Liver (tissue), 9 donors: ENCODE measurements around the gene NFAT5. TPM values are rescaled to one million over a fixed set of nuclear protein-coding genes. Genes with fewer than 3 reads are reported as not detected.

Source experiments
- DNase-seq: peaks from one replicate; pipeline ENCODE4 v3.0.0-alpha.2; 2017; ENCODE audit warnings: low spot score
- H3K27ac ChIP-seq, 2 donors: one replicate each; pipeline ENCODE4 v1.7.0; 2013; ENCODE audit warnings: inconsistent platforms in 2 of 2, low read length in 2 of 2, control low read depth in 1 of 2, low read depth in 1 of 2, mild to moderate bottlenecking in 1 of 2
- H3K27me3 ChIP-seq, 4 donors: one replicate each; pipeline versions ENCODE4 v1.6.1 to v1.7.0; 2013; ENCODE audit warnings: low read length in 3 of 4, inconsistent platforms in 1 of 4, mild to moderate bottlenecking in 1 of 4, moderate library complexity in 1 of 4; ENCODE audit not compliant: control insufficient read depth in 4 of 4, insufficient read depth in 4 of 4
- H3K36me3 ChIP-seq, 4 donors: one replicate each; pipeline versions ENCODE4 v1.6.1 to v1.7.0; 2013; ENCODE audit warnings: low read length in 3 of 4, mild to moderate bottlenecking in 3 of 4, low read depth in 1 of 4, moderate library complexity in 1 of 4; ENCODE audit not compliant: control insufficient read depth in 4 of 4, insufficient read depth in 3 of 4
- H3K4me1 ChIP-seq, 4 donors: one replicate each; pipeline versions ENCODE4 v1.6.1 to v1.7.0; 2013; ENCODE audit warnings: low read length in 3 of 4, mild to moderate bottlenecking in 3 of 4, moderate library complexity in 1 of 4; ENCODE audit not compliant: control insufficient read depth in 4 of 4, insufficient read depth in 4 of 4
- H3K4me3 ChIP-seq, 3 donors: one replicate each; pipeline versions ENCODE4 v1.6.1 to v1.7.0; 2013; ENCODE audit warnings: low read length in 3 of 3, control low read depth in 1 of 3, low read depth in 1 of 3, mild to moderate bottlenecking in 1 of 3
- H3K9ac ChIP-seq, 2 donors: one replicate each; pipeline ENCODE4 v1.7.0; 2013; ENCODE audit warnings: low read length in 2 of 2, mild to moderate bottlenecking in 2 of 2, moderate library complexity in 2 of 2, control low read depth in 1 of 2, low read depth in 1 of 2
- H3K9me3 ChIP-seq, 4 donors: one replicate each; pipeline versions ENCODE4 v1.6.1 to v1.7.0; 2013; ENCODE audit warnings: low read length in 3 of 4; ENCODE audit not compliant: control insufficient read depth in 4 of 4
- FOXA1 ChIP-seq: IDR thresholded peaks from 2 replicates; pipeline ENCODE4 v1.6.1; 2016; ENCODE audit warnings: antibody characterized with exemption
- FOXA2 ChIP-seq: IDR thresholded peaks from 2 replicates; pipeline ENCODE4 v1.6.1; 2016; ENCODE audit warnings: antibody characterized with exemption
- GABPA ChIP-seq, 2 donors: IDR thresholded peaks in 1 of 2; conservative IDR thresholded peaks in 1 of 2; 2 replicates each; pipeline ENCODE4 v1.6.1; 2016; ENCODE audit warnings: antibody characterized with exemption in 2 of 2, mild to moderate bottlenecking in 1 of 2, moderate library complexity in 1 of 2
- HNF4A ChIP-seq, 2 donors: conservative IDR thresholded peaks; 2 replicates each; pipeline ENCODE4 v1.6.1; 2016; ENCODE audit warnings: antibody characterized with exemption in 2 of 2, mild to moderate bottlenecking in 2 of 2
- HNF4G ChIP-seq: IDR thresholded peaks from 2 replicates; pipeline ENCODE4 v1.6.1; 2016; ENCODE audit warnings: antibody characterized with exemption
- JUND ChIP-seq, 2 donors: IDR thresholded peaks; 2 replicates each; pipeline ENCODE4 v1.6.1; 2016; ENCODE audit warnings: antibody characterized with exemption in 2 of 2
- NR2F2 ChIP-seq: IDR thresholded peaks from 2 replicates; pipeline ENCODE4 v1.6.1; 2016; ENCODE audit warnings: antibody characterized with exemption
- RAD21 ChIP-seq, 2 donors: IDR thresholded peaks; 2 replicates each; pipeline ENCODE4 v1.6.1; 2016; ENCODE audit warnings: antibody characterized with exemption in 2 of 2, mild to moderate bottlenecking in 2 of 2
- RXRA ChIP-seq, 2 donors: IDR thresholded peaks; 2 replicates each; pipeline ENCODE4 v1.6.1; 2017 to 2018; ENCODE audit warnings: antibody characterized with exemption in 2 of 2, mild to moderate bottlenecking in 1 of 2
- SP1 ChIP-seq: IDR thresholded peaks from 2 replicates; pipeline ENCODE4 v1.6.1; 2018; ENCODE audit warnings: antibody characterized with exemption, mild to moderate bottlenecking
- TAF1 ChIP-seq: conservative IDR thresholded peaks from 2 replicates; pipeline ENCODE4 v1.6.1; 2016; ENCODE audit warnings: antibody characterized with exemption, mild to moderate bottlenecking
- YY1 ChIP-seq: IDR thresholded peaks from 2 replicates; pipeline ENCODE4 v1.6.1; 2016; ENCODE audit warnings: antibody characterized with exemption, mild to moderate bottlenecking
- polyA plus RNA-seq, 2 donors: library from polyadenylated mRNA; stranded (reverse) in 1 of 2; unstranded in 1 of 2; fragments of 200-250 nt in 1 of 2; fragments of >200 nt in 1 of 2; fragmentation: Nextera tagmentation in 1 of 2; extraction: Ambion mirVana in 1 of 2; gene quantifications; one replicate each; pipeline versions ENCODE4 v1.2.1 to v1.2.3, GENCODE V29; 2013 to 2015
- total RNA-seq, 2 donors: library from RNA; depleted of rRNA; stranded (reverse); fragments of >200 nt; gene quantifications; one replicate each; pipeline ENCODE4 v1.2.3, GENCODE V29; 2014
- TF ChIP-seq, protein P1 (sequence below): IDR thresholded peaks from 2 replicates; pipeline ENCODE4 v1.6.1; 2016; ENCODE audit warnings: antibody characterized with exemption
- TF ChIP-seq, protein P2 (sequence below): IDR thresholded peaks from 2 replicates; pipeline ENCODE4 v1.6.1; 2016; ENCODE audit warnings: antibody characterized with exemption
- TF ChIP-seq, protein P3 (sequence below): IDR thresholded peaks from 2 replicates; pipeline ENCODE4 v1.6.1; 2016; ENCODE audit warnings: antibody characterized with exemption, mild to moderate bottlenecking
- TF ChIP-seq, protein P4 (sequence below): IDR thresholded peaks from 2 replicates; pipeline ENCODE4 v1.6.1; 2016; ENCODE audit warnings: antibody characterized with exemption
- TF ChIP-seq, protein P5 (sequence below): fragments of 150-350 bp; IDR thresholded peaks from 2 replicates; pipeline ENCODE4 v1.5.1; 2017; ENCODE audit warnings: improper control_type of control experiment, low read depth, low read length; ENCODE audit not compliant: missing input control
- donor health status: healthy.
- donor health status: healthy.
- donor health status: healthy.
- donor health status: healthy.
- donor health status: healthy.

NFAT5 gene
- total and polyA plus RNA-seq, 4 donors = 1.5 to 21.0 (median 11.2) TPM

DNA sequence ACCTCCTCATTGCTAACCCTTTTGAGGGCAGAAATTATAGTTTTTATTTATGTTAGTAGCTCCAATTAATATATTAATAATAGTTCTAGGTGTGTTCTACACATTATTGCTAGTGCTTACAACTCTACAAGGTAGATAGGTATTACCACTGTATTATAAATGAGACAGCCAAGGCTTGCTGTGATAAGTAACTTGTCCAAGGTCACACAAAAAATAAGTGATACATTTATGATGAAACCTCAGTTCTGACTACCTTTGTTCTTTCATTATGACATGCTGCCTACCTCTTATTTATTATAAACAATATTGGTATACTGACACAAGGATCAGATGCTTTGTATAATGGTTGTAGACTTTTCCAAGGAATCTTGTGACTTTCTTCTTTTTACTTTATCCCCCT is 41.2 kb downstream of the NFAT5 start:
- TF ChIP-seq, protein P1, sequence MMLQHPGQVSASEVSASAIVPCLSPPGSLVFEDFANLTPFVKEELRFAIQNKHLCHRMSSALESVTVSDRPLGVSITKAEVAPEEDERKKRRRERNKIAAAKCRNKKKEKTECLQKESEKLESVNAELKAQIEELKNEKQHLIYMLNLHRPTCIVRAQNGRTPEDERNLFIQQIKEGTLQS = no peak
- TF ChIP-seq, protein P2, sequence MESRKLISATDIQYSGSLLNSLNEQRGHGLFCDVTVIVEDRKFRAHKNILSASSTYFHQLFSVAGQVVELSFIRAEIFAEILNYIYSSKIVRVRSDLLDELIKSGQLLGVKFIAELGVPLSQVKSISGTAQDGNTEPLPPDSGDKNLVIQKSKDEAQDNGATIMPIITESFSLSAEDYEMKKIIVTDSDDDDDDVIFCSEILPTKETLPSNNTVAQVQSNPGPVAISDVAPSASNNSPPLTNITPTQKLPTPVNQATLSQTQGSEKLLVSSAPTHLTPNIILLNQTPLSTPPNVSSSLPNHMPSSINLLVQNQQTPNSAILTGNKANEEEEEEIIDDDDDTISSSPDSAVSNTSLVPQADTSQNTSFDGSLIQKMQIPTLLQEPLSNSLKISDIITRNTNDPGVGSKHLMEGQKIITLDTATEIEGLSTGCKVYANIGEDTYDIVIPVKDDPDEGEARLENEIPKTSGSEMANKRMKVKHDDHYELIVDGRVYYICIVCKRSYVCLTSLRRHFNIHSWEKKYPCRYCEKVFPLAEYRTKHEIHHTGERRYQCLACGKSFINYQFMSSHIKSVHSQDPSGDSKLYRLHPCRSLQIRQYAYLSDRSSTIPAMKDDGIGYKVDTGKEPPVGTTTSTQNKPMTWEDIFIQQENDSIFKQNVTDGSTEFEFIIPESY = no peak
- TF ChIP-seq GABPA (IDR thresholded peaks at IDR 0.05 in 1 of 2, conservative IDR thresholded peaks at IDR 0.05 in 1 of 2) (no peak), TAF1 (no peak), YY1 (no peak), JUND (IDR thresholded peaks at IDR 0.05) (no peak), FOXA2 (no peak), HNF4G (no peak), HNF4A (conservative IDR thresholded peaks at IDR 0.05) (no peak), NR2F2 (no peak)
- TF ChIP-seq, protein P3, sequence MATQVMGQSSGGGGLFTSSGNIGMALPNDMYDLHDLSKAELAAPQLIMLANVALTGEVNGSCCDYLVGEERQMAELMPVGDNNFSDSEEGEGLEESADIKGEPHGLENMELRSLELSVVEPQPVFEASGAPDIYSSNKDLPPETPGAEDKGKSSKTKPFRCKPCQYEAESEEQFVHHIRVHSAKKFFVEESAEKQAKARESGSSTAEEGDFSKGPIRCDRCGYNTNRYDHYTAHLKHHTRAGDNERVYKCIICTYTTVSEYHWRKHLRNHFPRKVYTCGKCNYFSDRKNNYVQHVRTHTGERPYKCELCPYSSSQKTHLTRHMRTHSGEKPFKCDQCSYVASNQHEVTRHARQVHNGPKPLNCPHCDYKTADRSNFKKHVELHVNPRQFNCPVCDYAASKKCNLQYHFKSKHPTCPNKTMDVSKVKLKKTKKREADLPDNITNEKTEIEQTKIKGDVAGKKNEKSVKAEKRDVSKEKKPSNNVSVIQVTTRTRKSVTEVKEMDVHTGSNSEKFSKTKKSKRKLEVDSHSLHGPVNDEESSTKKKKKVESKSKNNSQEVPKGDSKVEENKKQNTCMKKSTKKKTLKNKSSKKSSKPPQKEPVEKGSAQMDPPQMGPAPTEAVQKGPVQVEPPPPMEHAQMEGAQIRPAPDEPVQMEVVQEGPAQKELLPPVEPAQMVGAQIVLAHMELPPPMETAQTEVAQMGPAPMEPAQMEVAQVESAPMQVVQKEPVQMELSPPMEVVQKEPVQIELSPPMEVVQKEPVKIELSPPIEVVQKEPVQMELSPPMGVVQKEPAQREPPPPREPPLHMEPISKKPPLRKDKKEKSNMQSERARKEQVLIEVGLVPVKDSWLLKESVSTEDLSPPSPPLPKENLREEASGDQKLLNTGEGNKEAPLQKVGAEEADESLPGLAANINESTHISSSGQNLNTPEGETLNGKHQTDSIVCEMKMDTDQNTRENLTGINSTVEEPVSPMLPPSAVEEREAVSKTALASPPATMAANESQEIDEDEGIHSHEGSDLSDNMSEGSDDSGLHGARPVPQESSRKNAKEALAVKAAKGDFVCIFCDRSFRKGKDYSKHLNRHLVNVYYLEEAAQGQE = no peak
- H3K4me1 ChIP-seq = no peaks in the 10 kb centered on the region
- H3K9me3 ChIP-seq = no peaks in the 10 kb centered on the region
- H3K9ac ChIP-seq = no peak overlapping the region
- H3K36me3 ChIP-seq = peaks cover 0 to 1% (median 0%) of the 10 kb centered on the region in 4 donors
- H3K27ac ChIP-seq = no peak overlapping the region
- DNase-seq = no peak
- no peaks in the 10 kb centered on the region for H3K27me3 ChIP-seq
- no peak overlapping the region for H3K4me3 ChIP-seq

DNA sequence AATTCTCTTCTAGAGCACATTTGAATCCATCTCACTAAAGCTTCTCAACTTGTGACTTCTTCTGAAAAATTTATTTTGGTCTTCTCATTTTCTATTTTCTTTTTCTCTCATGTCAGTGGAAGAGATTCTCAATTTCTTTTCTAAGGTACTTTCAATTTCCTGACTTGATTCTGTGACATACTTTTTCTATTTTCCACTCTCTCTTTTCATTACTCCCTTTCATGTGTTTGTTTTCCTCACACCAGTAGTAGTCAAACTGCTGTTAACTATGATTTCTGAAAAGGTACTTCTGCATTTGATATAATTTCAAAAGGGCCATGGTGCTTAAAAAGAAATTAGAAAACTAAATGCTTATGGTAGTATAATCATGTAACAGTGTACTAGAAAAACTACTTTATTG is 41.9 kb downstream of the NFAT5 start:
- H3K27me3 ChIP-seq = no peaks in the 10 kb centered on the region
- TF ChIP-seq, protein P4, sequence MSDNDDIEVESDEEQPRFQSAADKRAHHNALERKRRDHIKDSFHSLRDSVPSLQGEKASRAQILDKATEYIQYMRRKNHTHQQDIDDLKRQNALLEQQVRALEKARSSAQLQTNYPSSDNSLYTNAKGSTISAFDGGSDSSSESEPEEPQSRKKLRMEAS = no peak
- TF ChIP-seq FOXA1 (no peak), JUND (IDR thresholded peaks at IDR 0.05) (no peak), HNF4G (no peak), FOXA2 (no peak), GABPA (IDR thresholded peaks at IDR 0.05 in 1 of 2, conservative IDR thresholded peaks at IDR 0.05 in 1 of 2) (no peak), SP1 (no peak), TAF1 (no peak), RXRA (IDR thresholded peaks at IDR 0.05) (no peak), RAD21 (IDR thresholded peaks at IDR 0.05) (no peak), NR2F2 (no peak), YY1 (no peak)
- TF ChIP-seq, protein P3 = no peak
- TF ChIP-seq, protein P1 = no peak
- TF ChIP-seq, protein P2 = no peak
- TF ChIP-seq, protein P5, sequence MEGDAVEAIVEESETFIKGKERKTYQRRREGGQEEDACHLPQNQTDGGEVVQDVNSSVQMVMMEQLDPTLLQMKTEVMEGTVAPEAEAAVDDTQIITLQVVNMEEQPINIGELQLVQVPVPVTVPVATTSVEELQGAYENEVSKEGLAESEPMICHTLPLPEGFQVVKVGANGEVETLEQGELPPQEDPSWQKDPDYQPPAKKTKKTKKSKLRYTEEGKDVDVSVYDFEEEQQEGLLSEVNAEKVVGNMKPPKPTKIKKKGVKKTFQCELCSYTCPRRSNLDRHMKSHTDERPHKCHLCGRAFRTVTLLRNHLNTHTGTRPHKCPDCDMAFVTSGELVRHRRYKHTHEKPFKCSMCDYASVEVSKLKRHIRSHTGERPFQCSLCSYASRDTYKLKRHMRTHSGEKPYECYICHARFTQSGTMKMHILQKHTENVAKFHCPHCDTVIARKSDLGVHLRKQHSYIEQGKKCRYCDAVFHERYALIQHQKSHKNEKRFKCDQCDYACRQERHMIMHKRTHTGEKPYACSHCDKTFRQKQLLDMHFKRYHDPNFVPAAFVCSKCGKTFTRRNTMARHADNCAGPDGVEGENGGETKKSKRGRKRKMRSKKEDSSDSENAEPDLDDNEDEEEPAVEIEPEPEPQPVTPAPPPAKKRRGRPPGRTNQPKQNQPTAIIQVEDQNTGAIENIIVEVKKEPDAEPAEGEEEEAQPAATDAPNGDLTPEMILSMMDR = no peak
- H3K4me1 ChIP-seq = peaks cover 0 to under 1% (median 0%) of the 10 kb centered on the region in 4 donors
- no peak overlapping the region for H3K27ac ChIP-seq
- H3K36me3 ChIP-seq = peaks cover 0 to 1% (median 0%) of the 10 kb centered on the region in 4 donors
- no peak overlapping the region for H3K9ac ChIP-seq
- H3K4me3 ChIP-seq = no peak overlapping the region
- no peak for DNase-seq
- no peaks in the 10 kb centered on the region for H3K9me3 ChIP-seq
